Fibroblast of gingiva (primary cell): Measurements from ENCODE around the gene C16orf86.
A peak's percentile ranks its signal among the peaks of the same experiment; 100 is the strongest.
"Not testable (repeated sequence)": the region's sequence is repeated elsewhere in the genome, so short reads cannot be mapped to it uniquely, and the experiment has no call there.

Experiments used
- DNase-seq: peaks from one replicate; pipeline ENCODE4 v3.0.0-alpha.2; 2011; ENCODE audit warnings: low read depth

The C16orf86 gene

DNA sequence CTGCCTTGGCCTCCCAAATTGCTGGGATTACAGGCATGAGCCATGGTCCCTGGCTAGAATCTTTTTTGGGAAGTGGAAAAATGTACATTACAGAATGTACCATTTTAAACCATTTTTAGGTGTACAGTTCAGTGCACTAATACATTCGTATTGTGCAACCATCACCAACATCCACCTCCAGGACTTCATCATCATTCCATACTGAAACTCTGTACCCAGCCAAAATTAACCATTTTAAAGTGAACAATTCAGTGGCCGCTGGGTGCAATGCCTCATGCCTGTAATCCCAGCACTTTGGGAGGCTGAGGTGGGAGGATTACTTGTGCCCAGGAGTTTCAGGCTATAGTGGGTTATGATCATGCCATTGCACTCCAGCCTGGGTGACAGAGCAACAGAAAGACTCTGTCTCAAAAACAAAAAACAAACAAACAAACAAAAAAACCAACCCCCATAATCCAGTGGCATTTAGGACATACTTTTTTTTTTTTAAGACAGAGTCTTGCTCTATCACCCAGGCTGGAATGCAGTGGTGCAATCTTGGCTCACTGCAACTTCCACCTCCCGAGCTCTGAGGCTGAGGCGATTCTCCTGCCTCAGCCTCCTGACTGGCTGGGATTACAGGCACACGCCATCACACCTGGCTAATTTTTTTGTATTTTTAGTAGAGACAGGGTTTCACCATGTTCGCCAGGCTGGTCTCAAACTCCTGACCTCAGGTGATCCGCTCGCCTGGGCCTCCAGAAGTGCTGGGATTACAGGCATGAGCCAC is 27.1 kb downstream of the C16orf86 start:
- not testable (repeated sequence) for DNase-seq

DNA sequence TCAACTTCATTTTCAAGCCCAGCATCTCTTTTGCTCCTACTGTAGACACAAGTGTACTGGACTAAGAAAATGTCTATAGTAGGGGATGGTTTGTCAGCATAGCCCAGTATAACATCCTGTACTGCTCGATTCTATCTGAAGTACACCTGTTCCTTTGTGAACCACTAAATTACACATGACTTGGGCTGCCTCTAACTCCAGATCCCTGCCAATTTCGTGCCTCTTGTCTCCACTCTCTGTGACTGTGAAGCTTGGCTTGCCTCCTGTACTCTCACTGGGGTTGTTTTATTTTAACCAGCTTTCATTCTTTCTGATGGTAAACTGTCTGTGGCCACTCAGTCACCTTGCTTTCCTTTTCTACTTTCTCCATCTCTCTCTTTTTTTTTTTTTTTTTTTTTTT is 28.0 kb downstream of the C16orf86 start:
- DNase-seq: no peak

DNA sequence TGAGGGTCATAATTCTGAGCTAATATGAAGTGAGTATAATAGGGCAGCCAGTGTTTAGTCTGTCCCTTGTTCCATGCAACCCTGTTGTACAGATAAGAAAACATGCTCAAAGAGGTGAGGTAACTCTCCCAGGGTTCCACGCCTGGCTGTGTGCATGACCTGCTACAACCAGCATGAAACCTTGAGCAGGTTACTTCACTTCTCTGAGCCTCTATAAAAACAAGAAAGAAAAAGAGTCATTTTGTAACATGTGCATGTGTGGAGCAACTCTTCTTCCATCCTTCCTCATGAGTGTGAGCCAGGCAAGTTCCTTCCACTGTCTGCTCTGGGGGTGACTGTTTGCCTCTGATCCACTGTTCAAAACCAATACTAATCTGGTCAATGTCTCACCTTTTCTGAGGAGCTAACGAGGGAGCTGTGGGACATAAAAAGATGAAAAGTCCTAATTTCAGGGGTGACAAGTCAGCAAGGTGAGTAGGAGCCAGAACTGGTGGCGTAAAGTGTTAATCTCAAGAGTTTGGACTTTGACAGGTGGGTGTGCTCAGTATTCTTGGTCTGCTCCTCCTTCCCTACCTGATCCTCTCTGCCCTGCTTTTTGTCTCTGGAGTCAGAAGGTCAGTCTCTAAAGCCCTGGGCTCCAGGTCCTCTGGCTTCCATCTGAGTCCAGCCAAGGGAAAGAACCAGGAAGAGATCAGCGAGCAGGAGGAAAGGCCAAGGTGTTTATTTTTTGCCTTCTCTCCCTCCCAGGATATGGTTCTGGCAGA is 31.0 kb downstream of the C16orf86 start:
- no peak for DNase-seq

DNA sequence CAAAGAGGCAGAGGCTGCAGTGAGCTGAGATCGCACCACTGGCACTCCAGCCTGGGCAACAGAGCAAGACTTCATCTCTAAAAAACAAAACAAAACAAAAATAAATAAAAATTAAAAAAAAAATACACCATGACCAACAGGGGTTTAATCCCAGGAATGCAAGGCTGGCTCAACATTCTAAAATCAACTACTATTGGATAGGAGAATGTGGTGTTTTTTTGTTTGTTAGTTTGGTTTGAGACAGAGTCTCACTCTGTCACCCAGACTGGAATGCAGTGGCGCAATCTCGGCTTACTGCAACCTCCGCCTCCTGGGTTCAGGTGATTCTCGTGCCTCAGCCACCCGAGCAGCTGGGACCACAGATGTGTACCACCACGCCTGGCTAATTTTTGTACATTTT is 32.7 kb downstream of the C16orf86 start:
- DNase-seq: no peak

DNA sequence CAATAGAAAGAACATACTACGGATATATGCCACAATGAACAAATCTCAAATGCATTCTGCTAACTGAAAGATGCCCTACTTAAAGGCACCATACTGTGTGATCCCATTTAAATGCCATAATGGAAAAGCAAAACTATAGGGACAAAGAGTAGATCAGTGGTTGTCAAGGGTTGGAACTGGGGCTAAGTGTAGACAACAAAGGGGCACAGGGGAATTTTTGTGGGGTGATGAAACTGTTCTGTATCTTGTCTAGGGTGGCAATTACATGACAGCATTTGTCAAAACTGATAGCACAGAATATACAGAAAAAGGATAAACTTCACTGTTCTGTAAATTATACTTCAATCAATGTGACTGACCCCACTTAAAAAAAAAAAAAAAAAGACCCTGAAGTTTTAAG is 34.8 kb downstream of the C16orf86 start:
- no peak for DNase-seq

DNA sequence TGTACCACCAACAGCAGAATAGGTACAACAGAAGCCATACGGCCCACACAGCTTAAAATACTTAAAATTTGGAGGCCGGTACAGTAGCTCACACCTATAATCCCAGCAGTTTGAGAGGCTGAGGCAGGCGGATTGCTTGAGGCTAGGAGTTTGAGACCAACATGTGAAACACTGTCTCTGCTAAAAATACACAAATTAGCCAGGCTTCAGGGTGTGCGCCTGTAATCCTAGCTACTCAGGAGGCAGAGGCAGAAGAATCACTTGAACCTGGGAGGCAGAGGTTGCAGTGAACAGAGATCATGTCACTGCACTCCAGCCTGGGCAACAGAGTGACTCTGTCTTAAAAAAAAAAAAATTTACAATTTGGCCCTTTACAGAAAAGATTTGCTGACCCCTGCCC is 35.5 kb downstream of the C16orf86 start:
- DNase-seq: no peak

DNA sequence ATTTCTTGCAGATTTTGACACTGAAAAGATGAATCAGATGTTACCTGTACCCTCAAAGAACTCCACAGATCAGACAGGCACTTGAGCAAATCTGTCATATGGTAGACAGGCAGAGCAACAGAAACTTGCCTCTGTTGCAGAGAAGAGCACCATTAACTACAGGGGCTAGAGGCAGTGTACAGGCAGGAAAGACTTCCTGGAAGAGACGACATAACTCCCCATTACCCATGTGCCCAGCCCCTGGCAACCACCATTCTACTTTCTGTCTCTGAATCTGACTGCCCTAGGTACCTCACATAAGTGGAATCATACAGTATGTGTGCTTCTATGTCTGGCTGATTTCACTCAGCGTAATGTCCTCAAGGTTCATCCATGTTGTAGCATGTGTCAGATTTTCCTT is 37.0 kb downstream of the C16orf86 start:
- DNase-seq: no peak

DNA sequence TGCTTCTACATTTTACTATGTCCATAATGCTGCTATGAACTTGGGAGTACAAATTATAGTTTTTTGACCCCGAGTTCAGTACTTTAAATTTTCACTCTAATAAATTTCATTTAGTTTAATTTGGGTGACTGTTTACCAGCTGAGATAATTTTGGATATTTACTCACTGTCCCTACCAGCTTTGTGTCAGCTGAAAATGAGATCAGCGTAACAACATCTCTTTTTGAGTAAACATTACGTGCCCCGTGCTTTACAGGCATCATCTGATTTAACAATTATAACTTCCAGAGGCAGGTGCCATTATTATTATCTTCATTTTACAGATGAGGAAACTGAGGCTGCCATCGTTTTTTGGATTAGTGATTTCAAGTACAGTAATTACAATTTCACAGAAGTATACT is 37.5 kb downstream of the C16orf86 start:
- DNase-seq: no peak

DNA sequence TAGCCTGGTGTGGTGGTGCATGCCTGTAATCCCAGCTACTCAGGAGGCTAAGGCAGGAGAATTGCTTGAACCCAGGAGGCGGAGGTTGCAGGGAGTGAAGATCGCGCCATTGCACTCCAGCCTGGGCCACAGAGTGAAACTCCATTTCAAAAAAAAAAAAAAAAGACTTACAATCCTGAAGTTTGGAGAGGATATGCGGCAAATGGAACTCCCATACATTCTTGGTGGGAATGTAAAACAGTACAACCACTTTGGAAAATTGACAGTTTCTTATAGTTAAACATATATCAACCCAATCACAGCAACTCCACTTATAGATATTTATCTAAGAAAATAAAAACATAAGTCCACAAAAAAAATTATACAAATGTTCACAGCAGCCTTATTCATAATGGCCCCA is 40.6 kb downstream of the C16orf86 start:
- no peak for DNase-seq

DNA sequence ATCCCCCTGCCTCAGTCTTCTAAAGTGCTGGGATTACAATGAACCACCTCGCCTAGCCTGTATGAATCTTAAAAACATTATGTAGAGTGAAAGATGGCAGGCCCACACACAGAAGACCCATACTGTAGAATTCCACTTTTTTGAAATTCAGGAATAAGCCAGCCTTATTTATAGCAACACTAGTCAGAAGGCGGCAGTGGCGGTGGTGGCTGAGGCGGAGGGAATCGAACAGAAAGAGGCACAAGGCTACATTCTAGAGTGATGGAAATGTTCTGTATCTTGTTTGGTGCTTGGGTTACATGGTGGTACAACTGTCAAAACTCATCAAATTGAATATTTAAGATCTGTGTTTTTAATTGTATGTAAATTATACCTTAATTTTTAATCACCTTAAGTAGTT is 41.2 kb downstream of the C16orf86 start:
- DNase-seq: no peak

DNA sequence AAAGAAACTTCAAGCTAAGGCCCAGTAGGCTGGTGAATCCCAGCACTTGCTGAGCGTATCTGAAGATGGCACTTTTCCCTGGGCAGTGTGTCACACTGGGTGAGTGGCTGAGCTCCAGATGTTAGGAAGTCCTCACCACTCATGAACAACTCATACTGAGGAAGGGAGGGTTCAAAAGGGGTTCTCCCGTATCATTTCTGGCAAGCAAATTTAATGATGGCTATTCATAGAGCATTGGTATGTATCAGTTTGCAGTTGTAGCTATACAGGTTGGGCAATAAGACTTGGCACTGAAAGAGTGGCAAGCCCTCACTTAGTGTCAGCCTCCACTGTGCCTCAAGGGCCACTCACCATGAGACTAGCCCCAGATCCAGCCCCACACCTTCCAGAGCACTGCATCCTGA is 41.8 kb downstream of the C16orf86 start:
- peak; percentile 81 for DNase-seq

DNA sequence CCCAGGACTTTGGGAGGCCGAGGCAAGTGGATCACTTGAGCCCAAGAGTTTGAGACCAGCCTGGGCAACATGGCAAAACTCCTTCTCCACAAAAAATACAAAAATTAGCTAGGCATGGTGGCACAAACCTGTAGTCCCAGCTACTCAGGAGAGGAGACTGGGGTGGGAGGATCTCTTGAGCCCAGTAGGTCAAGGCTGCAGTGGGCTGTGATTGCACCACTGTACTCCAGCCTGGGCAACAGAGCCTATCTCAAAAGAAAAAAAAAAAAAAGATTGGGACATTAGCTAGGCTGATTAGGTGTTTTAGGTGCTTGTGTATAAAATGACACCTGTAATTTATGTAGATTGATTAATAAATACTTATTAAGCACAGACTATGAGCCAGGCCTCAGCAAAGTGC is 42.4 kb downstream of the C16orf86 start:
- DNase-seq: no peak

DNA sequence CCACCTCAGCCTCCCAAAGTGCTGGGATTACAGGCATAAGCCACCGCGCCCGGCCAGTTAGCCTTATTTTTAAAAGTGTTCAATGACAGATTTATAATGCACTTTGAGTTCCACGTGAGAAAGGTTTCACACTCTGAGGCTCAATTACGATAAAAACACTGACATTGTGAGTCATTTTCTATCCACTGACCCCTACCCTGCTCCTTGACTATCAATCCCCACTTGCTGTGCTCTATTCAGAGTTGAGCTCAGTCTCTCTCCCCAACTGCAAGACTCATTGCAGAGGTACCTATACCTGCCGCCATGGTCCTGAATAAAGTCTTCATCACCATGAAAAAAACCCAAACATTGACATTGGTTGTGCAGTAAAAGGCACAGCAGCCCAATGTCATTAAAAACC is 44.0 kb downstream of the C16orf86 start:
- no peak for DNase-seq

DNA sequence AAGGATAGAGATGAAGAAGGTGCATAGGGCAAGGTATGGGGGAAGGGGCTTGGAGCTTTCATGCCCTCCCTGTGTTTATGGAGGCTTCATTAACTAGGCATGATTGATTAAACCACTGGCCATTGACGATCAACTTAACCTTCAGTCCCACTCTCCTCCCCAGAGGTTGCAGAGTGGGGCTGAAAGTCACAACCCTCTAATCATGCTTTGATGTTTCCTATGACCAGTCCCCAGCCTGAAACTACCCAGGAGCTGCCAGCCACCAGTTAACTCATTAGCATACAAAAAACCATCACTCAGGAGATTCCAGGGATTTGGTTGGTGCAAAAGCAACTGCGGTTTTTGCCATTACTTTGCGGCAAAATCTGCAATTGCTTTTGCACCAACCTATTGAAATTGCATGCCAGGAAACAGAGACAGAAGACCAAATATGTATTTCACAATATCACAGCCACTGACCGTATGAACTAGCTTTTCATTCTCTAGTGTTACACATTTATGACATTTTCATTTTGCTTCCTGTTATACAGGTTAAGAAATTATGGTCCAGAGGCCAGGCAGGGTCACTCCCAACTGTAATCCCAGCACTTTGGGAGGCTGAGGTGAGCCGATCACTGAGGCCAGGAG is 47.1 kb downstream of the C16orf86 start:
- no peak for DNase-seq

DNA sequence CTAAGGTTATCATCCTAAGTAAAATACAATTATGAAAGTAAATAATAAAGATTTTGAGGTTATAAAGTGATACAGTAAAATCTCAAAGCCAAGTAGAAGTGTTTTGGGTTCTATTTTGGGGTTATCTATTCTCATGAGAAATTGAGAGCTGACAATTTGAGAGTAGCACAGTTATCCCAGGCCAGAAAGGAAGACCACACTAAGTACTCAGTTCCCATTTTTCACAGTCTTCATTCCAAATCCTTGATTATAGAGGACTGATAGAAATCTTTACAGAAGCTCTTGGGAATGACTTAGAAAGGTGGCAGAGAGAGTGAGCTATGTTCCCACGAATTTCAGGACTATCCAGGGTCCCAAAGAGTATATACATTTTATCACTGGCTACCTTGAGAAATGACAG is 47.9 kb downstream of the C16orf86 start:
- DNase-seq: no peak

DNA sequence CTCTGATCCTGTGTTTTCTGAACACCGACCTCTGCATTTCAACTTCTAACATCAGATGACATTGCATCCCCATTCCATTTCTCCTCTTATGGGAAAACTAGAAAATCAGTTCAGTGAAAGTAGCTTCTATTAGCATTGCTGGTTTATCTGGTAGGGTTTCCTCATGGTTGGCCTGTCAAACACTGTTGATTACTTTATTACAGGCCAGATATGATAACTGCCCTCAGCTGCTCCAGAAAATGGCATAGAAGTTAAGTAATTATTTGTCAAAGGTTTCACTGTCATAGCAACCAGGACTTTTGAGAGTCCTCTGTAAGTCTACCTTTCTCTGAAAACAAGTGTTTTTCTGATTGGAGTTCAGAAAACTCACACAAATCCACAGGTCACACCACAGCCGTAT is 49.5 kb downstream of the C16orf86 start:
- DNase-seq: no peak
